ENCODE measurements around the gene TUBGCP2.
A peak's percentile ranks its signal among the peaks of the same experiment; 100 is the strongest.
"Not testable (repeated sequence)": the region's sequence is repeated elsewhere in the genome, so short reads cannot be mapped to it uniquely, and the experiment has no call there.

TUBGCP2 gene

DNA sequence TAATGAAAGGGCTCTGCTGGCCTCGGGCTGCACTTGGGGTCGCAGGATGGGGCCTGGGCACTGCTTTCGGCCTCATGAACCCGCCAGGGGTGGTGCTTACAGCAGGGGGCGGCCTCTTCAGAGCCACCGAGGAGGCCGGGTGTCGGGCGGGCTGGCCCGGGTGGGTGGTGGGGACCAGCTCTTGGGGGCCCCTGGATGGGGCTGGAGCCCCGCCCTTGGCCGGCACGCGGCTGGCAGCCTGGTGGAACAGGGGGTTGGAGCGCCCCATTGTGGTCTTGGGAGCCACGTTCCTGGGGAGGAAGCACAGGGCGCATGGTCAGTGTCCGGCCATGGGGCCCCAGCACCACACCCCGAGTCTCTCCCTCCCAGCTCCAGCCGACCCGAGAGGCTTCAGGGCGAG lies 40.8 kb downstream of the TUBGCP2 start:
- no peak for FAIRE-seq
- DNase-seq (ENCODE audit: low spot score) = no peak

DNA sequence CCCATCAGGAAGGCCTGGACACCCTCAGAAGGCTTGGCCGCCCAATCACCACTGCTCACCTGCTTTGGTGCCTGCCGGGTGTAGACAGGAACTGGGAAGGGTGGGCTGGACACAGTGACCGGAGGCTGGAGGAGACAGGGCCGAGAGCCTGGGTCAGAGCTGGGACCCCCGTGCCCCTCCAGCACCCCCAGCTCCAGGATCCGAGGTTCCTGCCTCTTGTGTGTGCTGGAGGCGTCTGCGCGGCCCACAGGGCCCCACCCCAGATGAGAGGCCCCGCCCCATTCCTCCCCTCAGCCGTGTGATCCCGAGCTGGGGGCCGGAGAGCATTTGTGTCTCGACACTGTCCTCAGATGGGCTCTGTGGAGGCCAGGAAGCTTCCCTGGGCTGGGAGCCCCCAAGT lies 41.4 kb downstream of the TUBGCP2 start:
- FAIRE-seq (no peak), DNase-seq (ENCODE audit: low spot score) (no peak)

DNA sequence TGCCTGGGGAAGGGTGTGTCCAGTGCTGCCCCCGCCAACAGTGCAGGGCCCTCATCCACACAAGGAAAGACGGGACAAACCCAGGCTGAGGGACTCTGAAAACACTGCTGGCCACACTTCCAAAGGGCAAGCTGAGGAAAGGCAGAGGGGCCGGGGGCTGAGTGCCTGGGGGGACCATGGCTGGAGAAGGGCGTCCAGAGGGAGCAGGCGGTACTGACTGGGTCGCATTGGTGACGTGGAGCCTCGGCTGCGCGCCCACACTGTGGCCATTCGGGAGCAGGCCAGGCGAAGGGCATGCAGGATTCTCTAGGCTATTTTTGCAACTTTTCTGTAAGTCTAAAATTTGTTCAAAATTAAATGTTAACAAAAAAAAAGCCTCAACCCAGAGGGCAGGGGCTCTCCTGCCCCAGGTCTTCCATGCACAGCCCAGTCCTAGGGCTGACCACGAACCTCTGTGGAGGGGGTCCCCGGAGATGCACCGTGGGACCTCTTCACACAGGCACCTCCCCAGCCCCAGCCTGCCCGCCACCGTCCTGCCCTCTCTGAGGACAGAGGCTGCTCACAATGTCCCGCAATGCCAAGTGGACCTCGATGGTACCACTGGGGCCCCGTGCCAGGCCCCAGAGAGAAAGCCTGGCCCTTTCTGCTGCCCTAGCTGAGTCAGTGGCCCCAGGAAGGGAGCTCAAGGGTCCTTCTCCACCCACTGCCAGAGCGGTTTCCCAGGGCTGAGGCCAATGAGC lies 42.4 kb downstream of the TUBGCP2 start:
- no peak for FAIRE-seq

DNA sequence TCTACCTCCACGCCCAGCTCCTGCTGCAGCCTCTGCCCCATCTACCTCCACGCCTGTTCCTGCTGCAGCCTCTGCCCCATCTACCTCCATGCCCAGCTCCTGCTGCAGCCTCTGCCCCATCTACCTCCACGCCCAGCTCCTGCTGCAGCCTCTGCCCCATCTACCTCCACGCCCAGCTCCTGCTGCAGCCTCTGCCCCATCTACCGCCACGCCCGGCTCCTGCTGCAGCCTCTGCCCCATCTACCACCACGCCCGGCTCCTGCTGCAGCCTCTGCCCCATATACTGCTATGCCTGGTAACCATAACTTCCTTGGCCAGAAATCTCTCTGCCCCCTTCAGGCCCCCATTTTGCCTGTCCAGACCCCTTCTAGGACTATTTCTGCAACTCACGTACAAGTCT lies 43.6 kb downstream of the TUBGCP2 start:
- not testable (repeated sequence) for FAIRE-seq; DNase-seq (ENCODE audit: low spot score)

More for the DNA sequence above, 42.4 kb downstream of the TUBGCP2 start:
- DNase-seq (ENCODE audit: low spot score) = no peak

DNA sequence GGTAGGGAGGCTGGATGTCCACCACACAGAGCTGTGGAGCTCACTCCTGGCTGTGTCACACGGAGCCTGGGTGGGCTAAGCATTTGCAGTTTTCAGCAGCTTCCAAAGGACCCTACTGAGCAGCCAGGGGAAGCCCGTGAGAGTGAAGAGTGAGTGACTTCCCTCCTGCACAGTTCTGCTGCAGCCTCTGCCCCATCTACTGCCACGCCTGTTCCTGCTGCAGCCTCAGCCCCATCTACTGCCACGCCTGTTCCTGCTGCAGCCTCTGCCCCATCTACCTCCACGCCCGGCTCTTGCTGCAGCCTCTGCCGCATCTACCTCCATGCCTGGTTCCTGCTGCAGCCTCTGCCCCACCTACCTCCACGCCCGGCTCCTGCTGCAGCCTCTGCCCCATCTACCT lies 44.2 kb downstream of the TUBGCP2 start:
- DNase-seq (ENCODE audit: low spot score) = no peak
- no peak for FAIRE-seq

DNA sequence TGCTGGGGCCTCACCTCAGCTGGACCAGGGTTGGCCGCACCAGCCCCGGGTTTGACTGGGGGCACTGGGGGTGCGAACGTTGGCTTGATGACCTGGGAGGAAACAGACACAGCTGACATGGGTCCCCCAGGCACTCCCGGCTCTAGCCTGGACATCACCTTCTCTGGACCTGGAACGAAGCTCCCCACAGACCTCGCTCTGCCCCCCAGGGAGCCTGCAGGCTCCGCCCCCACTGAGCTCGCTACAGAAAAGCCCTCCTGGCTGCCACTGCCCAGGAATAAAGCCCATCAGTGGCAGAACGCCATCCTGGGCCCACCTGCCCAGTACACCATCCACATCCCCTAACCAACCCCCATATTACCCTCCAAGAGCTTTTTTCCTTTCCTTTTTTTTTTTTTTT lies 45.0 kb downstream of the TUBGCP2 start:
- DNase-seq (ENCODE audit: low spot score) (no peak), FAIRE-seq (no peak)

DNA sequence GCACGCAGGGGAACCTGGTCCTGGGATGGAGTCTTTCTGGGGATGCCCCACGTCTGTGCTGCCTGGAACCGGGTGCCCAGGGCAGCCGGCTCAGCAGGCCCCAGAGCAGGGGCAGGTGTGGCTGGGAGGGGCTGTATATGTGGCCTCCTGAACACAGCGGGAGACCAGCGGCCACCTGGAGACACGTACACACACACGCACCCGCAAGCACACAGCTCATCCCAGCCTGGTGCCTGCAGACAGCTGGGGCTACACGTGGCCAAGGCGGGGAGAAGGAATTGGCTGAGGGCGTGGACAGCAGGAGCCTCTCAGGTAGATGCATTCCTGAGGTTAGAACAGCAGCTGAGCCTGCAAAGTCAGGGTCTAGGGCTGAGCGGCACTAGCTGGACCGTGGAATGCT lies 46.0 kb downstream of the TUBGCP2 start:
- FAIRE-seq = no peak
- no peak for DNase-seq (ENCODE audit: low spot score)

DNA sequence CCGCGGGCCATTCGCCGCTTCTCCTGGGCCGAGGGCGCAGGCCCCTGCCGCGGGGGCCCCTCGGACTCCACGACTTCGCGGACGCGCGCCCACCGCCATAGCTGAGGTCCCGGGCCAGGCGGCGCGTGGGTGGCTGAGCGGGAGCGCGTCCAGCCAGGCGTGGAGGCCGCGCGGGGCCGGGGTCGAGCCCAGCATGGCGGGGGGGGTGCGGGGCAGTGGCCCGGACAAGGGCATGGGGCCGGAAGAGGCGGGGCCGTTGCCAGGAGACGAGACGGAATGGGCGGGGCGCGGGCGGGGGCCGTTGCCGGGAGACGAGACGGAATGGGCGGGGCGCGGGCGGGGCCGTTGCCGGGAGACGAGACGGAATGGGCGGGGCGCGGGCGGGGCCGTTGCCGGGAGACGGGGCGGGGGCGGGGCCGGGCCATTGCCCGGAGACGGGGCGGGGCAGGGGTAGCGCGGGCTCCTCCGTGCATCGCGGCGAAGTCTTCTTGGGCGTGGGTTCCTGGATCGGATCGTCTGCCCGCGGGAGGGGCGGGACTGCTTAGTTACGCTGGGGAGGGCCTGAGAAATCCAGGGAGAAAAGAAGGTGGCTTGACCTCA lies 46.8 kb downstream of the TUBGCP2 start:
- DNase-seq (ENCODE audit: low spot score) = peak; percentile 35
- no peak for FAIRE-seq

DNA sequence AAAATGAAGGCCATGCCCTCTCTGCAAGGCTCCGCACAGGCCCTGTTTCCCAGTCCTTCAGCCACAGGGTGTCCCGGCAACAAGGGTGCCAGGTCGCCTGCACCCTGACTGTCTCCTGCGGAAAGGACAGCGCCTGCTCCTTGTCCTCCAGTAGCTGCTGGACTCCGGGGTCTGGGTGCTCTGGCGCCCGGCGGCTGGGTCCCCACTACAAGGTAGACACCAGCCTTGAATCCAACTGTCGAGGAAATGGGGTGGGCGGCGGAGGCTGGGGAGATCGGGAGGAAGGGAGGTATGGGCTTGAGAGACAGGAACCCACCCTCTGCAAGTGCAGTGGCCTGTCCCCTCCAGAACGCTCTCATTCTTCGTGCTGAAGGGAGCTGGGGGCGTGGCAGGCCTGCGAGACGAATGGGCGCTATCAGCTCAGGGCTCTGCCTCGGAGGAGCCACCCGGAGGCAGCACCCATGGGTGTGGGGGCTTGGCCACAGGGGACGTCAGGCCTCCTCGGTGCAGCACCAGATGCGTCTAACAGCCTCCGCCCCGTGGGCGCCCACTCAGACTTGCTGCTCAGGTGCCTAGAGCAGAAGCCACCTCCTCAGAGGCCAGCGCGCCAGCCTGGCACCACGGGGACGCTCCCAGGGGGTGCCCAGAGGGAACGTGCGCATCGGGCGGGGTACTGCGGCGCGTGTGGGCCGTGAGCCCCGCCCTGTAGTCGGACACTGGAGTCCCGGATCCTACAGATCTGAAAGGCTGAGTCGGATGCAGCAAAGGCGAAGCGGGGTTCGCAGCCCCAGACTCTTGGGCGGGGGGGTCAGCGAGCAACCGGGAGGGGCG lies 47.6 kb downstream of the TUBGCP2 start:
- DNase-seq (ENCODE audit: low spot score) = no peak

DNA sequence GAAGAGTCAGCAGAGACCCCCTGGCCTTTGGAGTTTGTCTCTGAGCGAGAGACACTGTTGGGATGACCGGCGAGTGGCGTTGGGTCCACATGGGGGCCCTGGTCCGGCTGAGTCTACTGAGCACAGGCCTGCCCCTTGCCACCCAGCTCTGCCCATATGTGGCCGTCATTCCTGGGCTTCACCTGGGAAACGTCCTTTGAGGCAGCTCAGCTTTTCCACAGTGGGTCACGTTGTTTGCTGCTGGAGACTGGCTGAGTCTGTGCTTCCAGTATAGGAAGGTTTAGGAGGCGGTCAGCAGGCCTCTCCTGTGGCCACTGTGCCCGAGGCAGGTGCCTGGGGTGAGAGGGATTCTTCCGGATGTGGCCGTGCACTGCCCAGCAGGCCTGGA lies 49.1 kb downstream of the TUBGCP2 start:
- DNase-seq (ENCODE audit: low spot score) = no peak
- no peak for FAIRE-seq

More for the DNA sequence above, 47.6 kb downstream of the TUBGCP2 start:
- FAIRE-seq = no peak

DNA sequence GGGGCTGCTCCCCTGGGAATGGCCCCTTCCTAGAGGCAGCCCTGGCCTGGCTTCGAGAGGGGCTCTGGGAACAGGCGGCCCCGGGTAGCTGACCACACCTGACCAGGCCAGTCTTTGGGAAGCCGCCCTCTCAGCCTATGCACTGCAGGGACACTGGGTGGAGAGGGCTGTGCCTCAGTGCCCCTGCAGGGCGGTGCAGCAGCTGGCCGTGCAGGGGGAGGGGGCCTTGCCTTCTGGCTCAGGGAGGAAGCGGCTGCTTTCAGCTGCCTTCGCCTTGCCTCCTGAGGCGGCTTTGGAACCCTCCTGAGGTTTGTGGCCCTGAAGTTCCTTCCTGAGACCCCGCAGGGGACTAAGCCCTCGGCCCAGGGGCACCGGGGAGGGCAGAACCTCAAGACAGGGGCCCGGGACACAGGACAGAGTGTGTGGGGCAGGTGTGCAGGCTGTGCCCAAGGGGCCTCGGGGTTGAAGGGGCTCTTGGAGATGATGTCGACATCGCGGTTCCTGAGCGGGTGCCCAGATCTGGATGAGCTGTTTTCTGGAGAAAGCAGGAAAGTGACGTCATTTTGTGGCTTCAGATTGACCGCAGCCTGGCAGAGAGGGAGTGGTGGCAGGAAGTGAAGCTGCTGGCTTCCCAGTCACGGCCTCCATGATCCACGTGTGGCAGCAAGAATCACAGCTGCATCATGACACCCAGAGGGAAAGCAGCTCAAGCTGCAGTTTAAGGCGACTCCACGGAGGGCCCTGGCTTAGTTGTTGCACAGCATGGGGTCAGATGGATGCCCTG lies 49.7 kb downstream of the TUBGCP2 start:
- DNase-seq (ENCODE audit: low spot score) (peak; percentile 97), FAIRE-seq (peak; percentile 95)

DNA sequence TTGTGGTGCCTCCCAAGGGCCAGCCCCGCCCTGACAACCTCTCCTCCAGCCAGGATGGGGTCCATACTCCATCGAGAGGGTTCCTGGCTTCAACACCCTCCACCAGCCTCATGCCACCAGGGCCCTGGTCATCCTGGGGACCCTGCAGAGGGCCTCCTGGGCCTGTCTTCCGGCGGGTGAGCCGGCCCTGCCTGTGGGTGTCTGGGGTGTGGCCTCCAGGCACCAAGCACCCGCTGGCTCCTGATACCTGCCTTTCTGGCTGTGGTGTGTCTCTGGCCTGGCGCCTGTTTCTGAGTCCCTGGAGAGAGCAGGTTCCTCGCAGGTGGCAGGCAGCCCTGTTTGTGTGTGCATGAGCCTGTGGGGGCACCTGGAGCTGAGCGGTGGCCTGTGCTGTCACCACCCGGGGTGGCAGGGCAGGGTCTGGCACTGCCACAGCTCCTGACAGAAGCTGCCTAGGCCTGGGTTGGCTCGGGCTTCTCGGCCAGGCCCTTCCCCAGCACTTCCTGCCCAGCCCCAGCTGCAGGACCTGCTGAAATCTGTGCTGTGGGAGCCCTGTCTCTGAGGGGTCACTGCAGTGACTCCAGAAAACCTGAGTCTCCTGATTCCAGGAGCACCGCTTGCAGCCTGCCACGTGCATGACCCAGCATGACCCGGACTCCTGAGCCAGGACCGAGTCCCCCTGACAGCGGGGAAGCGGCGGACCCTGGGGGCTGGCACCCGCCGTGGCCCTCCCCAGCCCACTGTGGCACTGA lies 50.4 kb downstream of the TUBGCP2 start:
- no peak for DNase-seq (ENCODE audit: low spot score)
- no peak for FAIRE-seq

DNA sequence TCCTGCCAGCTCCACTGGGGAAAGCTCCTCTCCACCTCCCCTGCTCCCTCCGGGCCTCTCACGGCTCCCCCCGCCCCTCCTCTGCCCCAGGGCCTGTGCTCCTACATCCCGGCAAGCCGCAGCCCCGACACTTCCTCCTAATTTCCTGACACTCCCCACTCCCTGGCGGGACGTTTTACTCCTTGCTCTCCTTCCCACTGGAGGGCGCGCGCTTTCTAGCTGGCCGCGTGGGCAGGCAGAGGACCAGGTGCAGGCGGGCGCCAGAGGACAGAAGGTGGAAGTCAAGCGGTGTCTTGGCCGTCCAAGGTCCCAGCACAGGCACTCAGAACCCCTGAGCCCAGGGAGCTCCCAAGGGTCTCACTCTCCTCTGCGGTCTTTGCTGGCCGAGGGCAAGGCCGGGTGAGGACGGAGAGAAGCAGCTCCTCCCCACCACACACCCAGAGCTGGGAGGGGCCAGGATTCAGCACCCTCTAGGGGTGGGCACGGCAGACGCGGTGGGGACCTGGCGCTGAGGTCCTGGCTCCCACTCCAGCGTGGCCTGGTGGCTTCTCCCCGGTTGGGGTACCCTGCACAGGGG lies 51.1 kb downstream of the TUBGCP2 start:
- FAIRE-seq (no peak), DNase-seq (ENCODE audit: low spot score) (no peak)

DNA sequence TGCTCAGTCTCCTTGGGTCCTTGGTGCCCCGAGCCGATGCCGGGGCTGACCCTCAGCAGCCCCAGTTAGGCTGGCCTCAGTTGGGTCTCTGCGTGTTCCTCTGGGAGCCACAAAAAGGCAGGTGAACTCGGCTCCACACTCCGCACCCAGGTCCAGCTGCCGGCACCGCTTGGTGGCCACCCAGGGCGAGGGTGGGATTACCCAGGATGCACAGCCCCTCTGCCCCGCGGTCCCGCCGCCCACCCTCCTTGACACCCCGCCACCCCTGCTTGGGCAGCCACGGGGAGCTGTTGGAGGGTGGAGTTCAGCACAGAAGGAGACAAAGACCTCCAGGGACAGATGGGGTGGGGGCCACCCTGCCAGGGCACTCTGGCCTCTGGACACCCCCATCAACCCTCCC lies 53.3 kb downstream of the TUBGCP2 start:
- no peak for FAIRE-seq
- DNase-seq (ENCODE audit: low spot score) = no peak

DNA sequence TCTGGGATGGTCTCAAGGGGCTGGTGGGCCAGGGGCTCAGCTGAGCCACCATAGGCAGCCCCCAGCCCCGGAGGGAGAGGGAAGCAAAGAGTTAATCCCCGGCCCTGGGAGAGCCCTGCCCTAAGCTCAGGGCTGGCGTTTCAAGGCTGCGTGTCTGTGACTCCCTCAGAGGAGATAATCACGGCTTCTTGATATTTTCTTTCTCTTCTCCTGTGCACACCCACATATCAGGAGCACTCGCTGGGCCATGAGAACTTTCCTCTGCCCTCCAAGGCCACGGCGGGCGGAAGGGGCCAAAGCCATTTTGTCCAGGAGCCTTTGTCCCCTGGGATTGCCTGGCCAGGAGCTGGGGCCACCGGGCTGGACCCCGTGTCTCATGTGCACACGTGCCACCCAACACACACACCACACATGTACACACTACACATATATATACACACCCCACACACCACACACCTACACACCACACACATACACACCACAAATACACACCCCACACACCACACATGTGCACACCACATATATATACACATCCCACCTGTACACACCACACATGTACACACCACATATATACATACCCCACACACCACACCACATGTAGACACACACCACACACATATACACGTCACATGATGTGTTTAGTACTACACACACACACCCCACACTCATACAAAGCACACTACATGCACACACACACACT lies 54.1 kb downstream of the TUBGCP2 start:
- DNase-seq (ENCODE audit: low spot score) (no peak), FAIRE-seq (no peak)

DNA sequence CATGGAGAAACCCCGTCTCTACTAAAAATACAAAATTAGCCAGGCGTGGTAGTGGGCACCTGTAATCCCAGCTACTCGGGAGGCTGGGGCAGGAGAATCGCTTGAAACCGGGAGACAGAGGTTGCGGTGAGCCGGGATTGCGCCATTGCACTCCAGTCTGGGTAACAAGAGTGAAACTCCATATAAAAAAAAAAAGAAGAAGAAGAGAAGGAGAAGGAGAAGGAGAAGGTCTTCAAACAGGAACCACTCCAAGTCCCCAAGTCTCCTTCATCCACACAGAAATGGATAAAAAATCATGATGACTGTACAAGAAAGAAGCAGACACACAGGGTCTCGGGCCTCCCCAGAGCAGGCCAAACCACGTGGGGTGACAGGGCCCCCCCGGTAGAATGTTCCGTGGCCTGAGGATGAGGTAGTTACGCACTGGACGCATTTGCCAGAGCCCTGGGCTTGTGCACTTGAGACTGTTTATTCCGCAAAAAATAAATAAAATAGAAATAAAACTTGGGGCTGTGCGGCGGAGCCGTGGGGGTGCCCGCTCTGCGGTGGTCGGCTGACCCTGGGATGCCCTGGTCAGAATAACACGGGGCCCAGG lies 55.2 kb downstream of the TUBGCP2 start:
- no peak for DNase-seq (ENCODE audit: low spot score)

DNA sequence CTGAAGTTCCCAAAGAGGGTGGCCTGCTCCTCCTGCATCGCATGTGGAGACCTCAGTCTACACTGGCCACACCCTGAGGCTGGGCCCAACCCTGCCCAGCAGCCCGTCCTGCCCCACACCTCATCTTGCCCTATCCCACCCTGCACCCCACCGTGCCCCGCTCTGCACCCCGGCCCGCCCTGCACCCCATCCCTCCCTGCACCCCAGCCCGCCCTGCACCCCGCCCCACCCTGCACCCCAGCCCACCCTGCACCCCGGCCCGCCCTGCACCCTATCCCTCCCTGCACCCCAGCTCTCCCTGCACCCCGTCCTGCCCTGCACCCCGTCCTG lies 56.5 kb downstream of the TUBGCP2 start:
- DNase-seq (ENCODE audit: low spot score) (no peak), FAIRE-seq (no peak)

More for the DNA sequence above, 55.2 kb downstream of the TUBGCP2 start:
- FAIRE-seq = no peak

DNA sequence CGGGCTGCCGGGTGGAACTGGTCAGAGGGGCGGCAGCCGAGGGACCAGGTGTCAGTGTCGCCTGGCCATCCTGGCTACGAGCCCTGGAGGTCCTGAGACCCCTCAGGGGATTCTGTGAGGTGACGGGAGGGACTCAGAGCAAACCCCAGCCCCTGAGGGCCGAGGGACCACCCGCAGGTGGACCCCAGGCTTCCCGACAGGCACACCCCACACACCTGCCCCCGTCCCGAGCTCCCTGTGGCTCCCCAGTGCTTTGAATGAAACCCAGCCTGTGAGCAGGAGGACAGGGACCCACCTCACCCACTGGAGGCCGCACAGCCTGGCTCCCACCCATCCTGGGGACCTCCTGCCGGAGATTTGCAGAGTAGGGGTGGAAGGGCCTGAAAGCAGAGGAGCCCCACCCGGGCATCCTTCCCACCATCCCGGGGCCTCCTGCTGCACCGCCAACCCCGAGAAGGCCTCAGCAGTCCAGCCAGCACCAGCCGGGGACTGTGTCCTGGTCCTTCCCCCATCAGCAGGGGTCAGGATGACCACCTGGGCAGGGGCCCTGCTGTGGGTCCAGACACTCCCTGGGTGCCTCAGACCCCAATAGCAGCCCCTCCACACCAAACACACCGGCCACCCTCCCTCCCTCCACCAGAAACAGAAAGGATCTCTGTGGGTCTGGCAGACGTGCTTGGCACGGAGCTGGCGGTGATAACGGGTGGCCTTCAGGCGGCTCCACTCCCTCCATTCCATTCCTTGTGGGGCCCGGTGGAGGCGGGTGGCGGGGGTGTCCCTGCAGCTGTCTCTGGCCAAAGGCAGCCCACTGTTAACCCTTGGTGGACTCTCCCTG lies 57.1 kb downstream of the TUBGCP2 start:
- FAIRE-seq (no peak), DNase-seq (ENCODE audit: low spot score) (no peak)

All from RCC 7860 (cell line).